Suprapubic skin (tissue), 4 donors: Measurements from ENCODE around the gene GJB3.

Experiments used
- POLR2A ChIP-seq, 2 donors: fragments of 450-650 bp; IDR thresholded peaks; one replicate each; pipeline ENCODE4 v1.6.1; 2017; ENCODE audit warnings: antibody characterized with exemption in 2 of 2, mild to moderate bottlenecking in 2 of 2, moderate library complexity in 2 of 2
- POLR2AphosphoS5 ChIP-seq, 3 donors: sonication (generic); formaldehyde crosslinking; IDR thresholded peaks; one replicate each; pipeline ENCODE4 v1.6.1; 2017; ENCODE audit warnings: antibody characterized with exemption in 3 of 3
- TF ChIP-seq, protein P1 (sequence below), 2 donors: fragments of 200-600 bp in 1 of 2; fragments of 450-650 bp in 1 of 2; sonication (generic) in 1 of 2; IDR thresholded peaks; one replicate each; pipeline ENCODE4 v1.5.1; 2016 to 2019; ENCODE audit warnings: antibody characterized with exemption in 2 of 2, mild to moderate bottlenecking in 1 of 2, moderate library complexity in 1 of 2

DNA sequence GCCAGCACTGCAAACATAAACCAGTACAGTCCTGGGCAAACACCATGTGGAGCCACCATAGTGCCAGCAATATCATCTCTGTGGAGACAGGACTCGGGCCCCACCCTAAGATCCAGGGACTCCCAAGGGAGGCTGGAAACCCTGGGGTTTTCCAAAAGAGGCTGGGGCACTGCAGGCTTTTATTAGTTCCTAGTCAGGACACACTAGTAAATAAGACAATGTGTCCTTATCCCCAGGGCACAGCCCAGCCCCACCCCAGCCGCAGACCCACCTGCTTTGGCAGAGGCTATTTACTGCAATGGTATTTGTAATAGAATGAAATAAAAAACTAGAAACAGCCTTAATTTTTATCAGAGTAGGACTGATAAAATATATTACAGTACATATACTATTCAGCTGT, 486 bp upstream of the GJB3 start:
- TF ChIP-seq, protein P1, sequence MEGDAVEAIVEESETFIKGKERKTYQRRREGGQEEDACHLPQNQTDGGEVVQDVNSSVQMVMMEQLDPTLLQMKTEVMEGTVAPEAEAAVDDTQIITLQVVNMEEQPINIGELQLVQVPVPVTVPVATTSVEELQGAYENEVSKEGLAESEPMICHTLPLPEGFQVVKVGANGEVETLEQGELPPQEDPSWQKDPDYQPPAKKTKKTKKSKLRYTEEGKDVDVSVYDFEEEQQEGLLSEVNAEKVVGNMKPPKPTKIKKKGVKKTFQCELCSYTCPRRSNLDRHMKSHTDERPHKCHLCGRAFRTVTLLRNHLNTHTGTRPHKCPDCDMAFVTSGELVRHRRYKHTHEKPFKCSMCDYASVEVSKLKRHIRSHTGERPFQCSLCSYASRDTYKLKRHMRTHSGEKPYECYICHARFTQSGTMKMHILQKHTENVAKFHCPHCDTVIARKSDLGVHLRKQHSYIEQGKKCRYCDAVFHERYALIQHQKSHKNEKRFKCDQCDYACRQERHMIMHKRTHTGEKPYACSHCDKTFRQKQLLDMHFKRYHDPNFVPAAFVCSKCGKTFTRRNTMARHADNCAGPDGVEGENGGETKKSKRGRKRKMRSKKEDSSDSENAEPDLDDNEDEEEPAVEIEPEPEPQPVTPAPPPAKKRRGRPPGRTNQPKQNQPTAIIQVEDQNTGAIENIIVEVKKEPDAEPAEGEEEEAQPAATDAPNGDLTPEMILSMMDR (IDR thresholded peaks at IDR 0.05): no peak
- TF ChIP-seq POLR2AphosphoS5 (IDR thresholded peaks at IDR 0.05) (no peak), POLR2A (IDR thresholded peaks at IDR 0.05) (no peak)
